ENCODE results near the gene HEXIM1.

The HEXIM1 gene

DNA sequence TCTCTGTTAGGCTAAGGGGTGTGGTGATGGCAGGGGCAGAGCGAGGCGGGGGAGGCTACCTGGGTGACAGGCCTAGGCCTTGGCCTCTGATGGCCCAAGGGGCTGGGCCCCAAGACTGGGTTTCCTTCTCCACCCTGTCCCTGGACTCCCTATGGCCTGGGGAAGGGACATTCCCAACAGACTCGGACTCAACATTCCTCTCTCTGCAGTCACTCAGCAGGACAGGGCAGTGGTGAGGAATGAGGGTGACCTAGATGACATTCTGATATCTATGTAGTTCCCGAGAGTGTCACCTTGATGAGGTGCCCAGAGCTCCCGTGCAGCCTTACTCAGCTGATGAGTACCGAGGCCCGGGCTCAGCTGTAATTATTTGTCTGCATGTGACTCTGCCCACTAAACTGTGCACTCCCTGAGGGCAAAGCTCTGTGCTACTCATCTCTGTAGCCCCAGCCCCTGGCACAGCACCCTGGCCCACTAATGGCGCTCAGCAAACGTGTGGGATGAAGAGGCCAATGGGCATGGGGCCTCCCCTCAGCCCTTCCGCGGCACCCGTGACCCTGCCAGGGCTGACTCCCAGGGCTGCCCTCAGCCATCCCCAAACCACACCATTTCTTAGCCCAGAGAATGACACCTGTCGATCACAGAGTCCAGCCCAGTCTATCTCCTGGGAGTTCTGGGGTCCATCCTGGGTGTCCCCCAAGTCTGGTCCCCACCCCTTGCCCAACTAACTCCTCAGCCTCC lies 18.2 kb upstream of the HEXIM1 start:
- DNase-seq (ENCODE audit: low spot score): peak; percentile 71

GRCh38 chr17:45130681-45131615 lies 17.3 kb upstream of the HEXIM1 start:
- DNase-seq (ENCODE audit: low spot score): no peak

DNA sequence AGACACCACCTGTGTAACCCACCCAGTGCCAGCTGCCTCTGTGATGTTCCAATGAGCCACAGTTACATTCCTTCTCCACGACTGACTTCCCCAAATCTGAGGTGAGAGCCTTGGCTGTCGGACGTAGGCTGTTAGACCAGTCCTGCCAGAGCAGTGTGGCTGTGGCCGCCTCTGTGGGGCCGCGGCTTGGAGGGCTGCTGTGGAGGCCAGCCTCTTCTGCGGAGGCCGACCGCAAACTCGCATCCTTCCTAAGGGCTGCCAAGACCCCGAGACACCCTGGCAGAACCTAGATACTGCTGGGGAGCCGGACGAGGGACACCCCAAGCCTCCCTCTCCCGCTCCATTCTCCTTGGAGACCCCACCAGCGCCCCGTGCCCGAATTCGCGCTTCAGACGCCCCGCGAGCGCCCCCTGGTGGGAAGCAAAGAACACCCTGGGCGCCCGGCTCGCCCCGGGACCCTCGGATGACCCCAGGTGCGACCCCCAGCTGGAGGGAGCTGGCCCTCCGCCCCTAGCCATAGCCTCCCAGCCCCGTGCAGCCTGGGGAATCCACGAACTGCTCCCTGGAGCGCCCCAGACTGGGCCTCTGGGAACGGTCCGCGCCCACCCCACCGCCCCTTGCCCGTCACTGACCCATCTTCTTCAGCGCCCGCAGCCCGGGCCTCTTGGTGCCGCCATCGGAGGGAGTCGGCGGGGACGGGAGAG lies 16.5 kb upstream of the HEXIM1 start:
- DNase-seq (ENCODE audit: low spot score): peak; percentile 50

GRCh38 chr17:45132320-45132571 lies 16.0 kb upstream of the HEXIM1 start, which contains the start of gene PLCD3:
TSS of gene PLCD3 (minus strand) at chr17:45132515. CDS start at chr17:45132410, 105 bp downstream.
- DNase-seq (ENCODE audit: low spot score): peak; percentile 85

- peak; percentile 89 for DNase-seq (ENCODE audit: low spot score)
These were observed 15.5 kb upstream of the HEXIM1 start for GRCh38 chr17:45132572-45133463.

DNA sequence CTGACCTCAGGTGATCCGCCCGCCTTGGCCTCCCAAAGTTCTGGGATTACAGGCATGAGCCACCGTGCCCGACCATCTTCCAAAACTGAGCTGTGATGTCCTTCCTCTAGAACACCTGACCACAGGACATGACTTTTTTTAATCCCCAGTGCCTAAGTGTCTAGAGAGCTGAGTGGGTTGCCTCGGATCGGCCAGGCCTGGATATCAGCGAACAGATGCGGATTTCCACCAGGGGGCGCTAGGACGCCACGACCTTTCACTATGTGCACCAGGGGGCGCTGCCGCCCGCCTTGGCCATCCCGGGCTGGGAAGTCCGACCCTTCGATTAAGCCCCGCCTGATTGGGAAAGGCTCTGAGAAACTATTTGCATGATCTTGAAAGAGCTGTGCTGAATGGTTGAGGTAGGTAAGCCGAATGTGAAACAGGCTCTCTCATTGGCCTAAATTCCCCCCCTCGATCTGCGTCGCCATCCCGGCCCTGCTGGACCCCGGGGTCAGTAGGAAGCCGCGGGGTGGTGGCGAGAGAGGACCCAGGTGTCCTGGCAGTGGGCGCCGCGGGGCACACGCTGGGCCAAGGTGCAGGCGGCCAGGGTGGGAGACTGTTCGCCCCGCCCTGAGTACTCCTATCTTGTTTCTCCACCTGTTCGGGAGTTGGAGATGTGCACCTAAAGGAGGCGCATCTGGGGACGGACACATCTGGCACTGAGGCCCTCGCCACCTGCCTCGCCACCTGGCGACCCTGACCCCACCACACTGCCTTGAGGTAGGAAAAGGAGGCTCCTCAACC lies 12.9 kb upstream of the HEXIM1 start, which contains the start of gene ACBD4:
Gene ACBD4, plus strand, starts transcription at position 496 of the 786 bp plus-strand sequence. CDS start 458 bp downstream, outside the sequence.
- DNase-seq (ENCODE audit: low spot score): peak; percentile 96

DNA sequence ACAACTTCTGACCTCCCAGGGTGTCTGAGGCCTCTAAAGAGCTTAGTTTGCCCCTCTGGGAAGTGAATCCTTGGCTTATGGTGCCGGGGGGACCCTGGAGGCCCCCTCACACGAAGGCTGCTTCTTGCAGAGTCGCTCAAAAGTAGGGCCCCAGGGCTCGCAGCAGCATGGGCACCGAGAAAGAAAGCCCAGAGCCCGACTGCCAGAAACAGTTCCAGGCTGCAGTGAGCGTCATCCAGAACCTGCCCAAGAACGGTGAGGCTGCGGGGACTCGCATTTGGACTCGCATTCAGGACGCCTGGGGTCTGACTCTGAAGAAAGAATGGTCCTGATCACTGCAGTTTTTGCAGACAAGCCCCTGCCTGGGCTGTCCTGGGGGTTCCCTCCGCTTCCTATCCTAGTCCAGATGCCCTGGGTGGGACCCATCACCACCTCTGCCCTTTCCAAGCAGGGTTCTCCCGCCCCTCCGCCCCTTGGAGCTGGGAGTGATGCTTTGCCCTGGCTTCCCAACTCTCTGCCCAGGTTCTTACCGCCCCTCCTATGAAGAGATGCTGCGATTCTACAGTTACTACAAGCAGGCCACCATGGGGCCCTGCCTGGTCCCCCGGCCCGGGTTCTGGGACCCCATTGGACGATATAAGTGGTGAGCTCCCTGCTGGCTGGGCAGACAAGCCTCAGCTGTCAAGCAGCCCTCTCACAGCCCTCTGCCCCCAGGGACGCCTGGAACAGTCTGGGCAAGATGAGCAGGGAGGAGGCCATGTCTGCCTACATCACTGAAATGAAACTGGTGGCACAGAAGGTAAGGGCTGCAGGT lies 12.1 kb upstream of the HEXIM1 start:
- DNase-seq (ENCODE audit: low spot score): no peak

GRCh38 chr17:45136846-45137560 lies 11.3 kb upstream of the HEXIM1 start:
- no peak for DNase-seq (ENCODE audit: low spot score)

DNA sequence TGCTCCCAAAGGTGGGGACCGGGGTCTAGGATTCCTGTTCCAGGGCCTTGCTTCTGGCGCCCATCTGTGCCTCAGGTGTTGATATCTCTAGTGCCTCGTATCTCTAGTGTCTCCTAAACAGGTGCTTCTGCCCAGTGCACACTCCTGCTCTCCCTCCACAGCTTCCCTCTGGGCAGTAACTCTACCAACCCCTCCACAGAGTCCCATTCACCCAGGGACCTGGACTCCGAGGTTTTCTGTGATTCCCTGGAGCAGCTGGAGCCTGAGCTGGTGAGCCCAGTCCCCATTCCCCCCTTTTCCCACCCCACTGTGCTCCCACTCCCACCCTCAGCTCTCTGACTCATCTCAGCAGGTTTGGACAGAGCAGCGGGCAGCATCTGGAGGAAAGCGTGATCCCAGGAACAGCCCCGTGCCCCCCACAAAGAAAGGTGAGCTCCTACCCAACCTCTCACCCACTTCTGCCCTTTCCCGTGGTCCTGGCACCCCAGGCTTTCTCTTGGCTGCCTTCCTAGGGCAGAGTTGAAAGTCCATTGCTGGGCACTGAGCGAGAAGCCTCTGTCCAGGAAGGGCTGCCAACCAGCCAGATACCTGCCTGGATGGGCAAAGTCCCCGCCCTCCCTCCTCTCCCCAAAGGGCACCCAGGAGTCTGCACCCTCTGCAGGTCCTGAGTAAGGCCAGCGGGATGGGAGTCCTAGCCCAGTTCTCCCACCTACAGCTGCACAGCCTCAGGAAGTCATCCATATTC lies 10.5 kb upstream of the HEXIM1 start:
- no peak for DNase-seq (ENCODE audit: low spot score)

DNA sequence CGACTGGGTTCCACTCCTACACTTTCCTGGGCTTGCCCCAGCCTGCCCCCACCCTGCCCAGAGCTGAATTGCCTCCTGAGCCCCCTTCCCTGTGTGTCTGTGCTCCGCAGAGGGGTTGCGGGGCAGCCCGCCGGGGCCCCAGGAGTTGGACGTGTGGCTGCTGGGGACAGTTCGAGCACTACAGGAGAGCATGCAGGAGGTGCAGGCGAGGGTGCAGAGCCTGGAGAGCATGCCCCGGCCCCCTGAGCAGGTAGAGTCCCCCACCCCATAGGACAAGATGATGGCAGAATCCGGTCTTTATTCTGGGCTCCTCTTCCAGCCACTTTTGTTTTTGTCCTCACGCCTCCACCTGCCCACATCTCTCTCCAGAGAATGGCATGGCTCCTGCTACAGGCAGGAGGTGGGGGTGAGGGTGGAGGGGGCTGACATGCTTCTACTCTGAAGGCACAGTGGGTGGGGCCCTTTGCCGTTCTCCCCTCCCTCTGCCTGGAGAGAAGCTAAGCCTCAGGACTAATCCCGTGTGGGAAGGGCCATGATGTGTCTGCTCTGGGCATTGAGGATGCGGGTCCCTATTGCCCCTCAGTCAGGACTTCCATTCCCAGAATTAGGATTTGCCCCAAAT lies 9.3 kb upstream of the HEXIM1 start:
- DNase-seq (ENCODE audit: low spot score): no peak

DNA sequence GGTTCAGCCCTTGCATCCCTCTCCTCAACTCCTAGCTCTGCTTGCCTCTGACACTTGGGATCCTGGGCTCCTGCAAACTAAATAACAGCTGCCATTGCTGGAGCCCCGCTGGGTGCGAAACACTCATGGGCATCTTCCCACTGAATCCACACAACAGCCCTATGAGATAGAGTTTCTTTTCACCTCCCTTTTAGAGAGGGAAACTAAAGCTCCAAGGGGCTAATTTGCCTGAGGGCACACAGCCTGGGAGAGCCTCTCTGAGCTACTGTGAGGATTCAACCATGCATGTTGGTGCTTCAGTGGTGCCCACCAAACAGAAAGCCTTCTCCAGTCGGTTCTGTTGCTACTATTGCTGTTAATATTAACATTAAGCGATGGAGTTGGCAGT lies 8.7 kb upstream of the HEXIM1 start:
- no peak for DNase-seq (ENCODE audit: low spot score)

DNA sequence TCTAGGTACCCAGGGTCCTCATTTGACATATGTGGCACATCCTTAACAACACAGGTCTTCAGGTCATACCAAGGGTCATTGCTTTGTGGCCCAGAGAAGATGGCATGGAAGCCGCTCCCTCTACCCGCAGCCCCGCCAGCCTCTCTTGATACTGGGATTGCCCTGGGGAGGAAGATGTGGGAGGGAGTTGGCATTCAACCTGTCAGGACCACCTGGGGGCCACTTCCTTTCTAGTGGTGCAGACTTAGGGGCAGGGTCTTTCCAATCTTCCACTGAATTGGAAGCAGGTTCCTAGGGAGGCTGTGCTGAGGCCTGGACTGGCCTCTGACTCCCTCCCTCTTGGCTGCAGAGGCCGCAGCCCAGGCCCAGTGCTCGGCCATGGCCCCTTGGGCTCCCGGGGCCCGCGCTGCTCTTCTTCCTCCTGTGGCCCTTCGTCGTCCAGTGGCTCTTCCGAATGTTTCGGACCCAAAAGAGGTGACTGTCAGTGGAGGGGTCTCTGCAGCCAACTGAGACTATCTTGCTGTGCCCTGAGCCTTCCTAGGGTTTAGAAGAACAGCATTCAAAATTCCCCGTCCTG lies 5.1 kb upstream of the HEXIM1 start:
- no peak for DNase-seq (ENCODE audit: low spot score)

DNA sequence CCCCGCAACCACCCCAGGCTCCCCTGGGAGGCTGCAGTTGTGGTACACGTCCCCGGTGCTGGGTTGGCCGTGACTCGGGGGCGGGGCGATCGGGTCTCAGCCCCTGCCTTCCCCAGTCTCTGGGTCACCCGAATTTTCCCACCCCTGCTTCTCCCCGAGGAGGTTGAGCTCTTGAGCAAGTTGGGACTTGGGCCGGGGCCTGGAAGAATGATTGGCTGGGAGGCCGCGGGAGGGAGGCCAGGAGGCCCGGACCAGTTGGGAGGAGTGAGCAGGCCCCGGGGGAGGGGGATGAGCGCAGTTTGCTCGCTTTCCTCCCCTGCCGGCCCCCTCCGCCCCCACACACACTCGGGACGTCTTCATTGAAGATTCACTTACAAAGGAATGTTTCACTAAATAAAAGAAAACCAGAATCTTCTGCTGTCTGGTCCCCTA lies 4.5 kb upstream of the HEXIM1 start:
- DNase-seq (ENCODE audit: low spot score): no peak

- no peak for DNase-seq (ENCODE audit: low spot score)
These were observed 3.9 kb upstream of the HEXIM1 start for GRCh38 chr17:45144199-45145034.

DNA sequence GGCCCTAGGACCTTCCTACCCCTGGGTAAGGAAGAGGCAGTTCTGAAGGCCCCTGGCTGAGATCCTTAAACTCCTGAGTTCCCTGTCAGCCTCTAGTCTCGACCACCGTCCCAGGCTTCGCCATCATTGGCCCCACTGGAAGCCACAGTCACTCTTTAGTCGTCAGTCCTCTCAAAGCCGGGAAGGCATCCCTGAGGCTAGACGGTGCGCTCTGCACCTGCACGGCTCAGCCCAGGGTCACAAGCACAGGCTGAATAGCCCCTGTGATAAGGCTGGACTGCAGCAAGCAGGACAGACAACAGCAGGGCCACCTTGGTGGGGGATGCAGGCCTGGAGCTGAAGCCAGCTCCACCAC lies 3.3 kb upstream of the HEXIM1 start:
- no peak for DNase-seq (ENCODE audit: low spot score)

GRCh38 chr17:45146166-45146565 lies 2.1 kb upstream of the HEXIM1 start:
- no peak for DNase-seq (ENCODE audit: low spot score)

DNA sequence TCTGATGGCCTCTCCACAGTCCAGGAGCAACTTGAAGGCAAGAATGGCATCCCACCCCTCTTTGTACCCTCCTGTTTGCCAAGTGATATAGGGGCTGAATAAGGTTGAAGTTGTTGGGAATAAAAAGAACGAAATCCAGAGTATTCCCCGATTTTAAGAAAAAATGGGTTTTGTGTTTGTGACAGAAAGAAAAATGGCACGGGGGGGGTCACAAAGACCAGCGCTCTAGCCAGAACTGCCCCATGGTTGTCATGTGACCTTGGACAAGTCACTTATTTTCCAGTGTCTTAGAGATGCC lies 1.7 kb upstream of the HEXIM1 start:
- no peak for DNase-seq (ENCODE audit: low spot score)
